ENCODE data around the gene IP6K3. TPM values are rescaled to one million over a fixed set of nuclear protein-coding genes. Genes with fewer than 3 reads are reported as not detected.

The IP6K3 gene
- polyA plus RNA-seq, 6 donors from 2014 or later = not detected

DNA sequence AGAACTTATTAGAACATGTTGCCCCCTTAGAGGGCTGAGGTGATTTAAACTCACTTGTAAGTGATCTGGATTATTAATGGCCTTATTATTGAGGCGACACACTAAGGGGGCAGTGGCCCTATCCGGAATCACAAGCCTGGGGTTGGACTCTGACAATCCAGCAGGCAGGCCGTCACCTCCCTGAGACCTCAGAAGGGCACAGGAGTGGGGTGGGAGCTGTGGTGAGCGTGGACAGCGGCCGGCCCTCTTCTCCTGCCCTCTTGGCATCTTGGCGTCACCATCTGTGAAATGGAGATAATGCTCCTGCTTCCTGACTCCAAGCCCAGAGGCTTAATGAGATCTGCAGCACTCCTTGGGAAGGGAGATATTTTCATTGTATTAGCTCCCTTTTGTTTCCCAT, 19.6 kb downstream of the IP6K3 start:
- H3K4me3 Mint-ChIP-seq = peak overlapping the region in 1 of 8 donors; percentile 5
- no peak for ATAC-seq (ENCODE audit: low read depth in 2 of 2)
- H3K36me3 Mint-ChIP-seq = no peaks in the 10 kb centered on the region
- H3K9me3 Mint-ChIP-seq = no peaks in the 10 kb centered on the region
- DNase-seq = no peak
- H3K4me1 Mint-ChIP-seq = peaks cover 0 to 8% (median 0%) of the 10 kb centered on the region in 3 donors
- H3K27ac Mint-ChIP-seq = no peak overlapping the region
- peaks cover 0 to 13% (median 12%) of the 10 kb centered on the region in 3 donors for H3K27me3 Mint-ChIP-seq

DNA sequence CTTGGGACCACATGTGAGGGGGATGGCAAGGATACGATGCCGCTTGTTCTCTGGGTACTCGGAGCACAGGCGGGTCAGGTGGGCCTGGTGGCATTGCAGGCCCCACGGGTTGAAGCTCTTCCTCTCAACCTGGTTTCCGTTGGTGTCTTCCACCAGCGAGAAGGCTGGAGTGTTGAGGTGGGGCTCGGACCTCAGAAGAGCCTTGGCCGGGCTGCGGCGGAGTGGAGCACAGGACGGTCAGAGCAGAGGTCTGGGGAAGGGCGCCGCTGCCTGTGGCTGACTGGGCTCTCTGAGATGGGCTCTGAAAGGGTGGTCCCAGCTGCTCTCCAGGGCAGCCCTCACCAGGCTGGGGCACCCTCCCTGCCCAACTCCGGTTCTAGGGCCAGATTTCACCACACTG, 20.0 kb downstream of the IP6K3 start:
- no peak for DNase-seq
- Mint-ChIP-seq H3K9me3 (no peaks in the 10 kb centered on the region), H3K4me1 (peaks cover under 1 to 10% (median 3%) of the 10 kb centered on the region in 3 donors), H3K27ac (peak overlapping the region in 1 of 6 donors; percentile 83), H3K27me3 (peaks cover 0 to 13% (median 12%) of the 10 kb centered on the region in 3 donors), H3K36me3 (no peaks in the 10 kb centered on the region), H3K4me3 (no peak overlapping the region)
- ATAC-seq (ENCODE audit: low read depth in 2 of 2) = no peak

DNA sequence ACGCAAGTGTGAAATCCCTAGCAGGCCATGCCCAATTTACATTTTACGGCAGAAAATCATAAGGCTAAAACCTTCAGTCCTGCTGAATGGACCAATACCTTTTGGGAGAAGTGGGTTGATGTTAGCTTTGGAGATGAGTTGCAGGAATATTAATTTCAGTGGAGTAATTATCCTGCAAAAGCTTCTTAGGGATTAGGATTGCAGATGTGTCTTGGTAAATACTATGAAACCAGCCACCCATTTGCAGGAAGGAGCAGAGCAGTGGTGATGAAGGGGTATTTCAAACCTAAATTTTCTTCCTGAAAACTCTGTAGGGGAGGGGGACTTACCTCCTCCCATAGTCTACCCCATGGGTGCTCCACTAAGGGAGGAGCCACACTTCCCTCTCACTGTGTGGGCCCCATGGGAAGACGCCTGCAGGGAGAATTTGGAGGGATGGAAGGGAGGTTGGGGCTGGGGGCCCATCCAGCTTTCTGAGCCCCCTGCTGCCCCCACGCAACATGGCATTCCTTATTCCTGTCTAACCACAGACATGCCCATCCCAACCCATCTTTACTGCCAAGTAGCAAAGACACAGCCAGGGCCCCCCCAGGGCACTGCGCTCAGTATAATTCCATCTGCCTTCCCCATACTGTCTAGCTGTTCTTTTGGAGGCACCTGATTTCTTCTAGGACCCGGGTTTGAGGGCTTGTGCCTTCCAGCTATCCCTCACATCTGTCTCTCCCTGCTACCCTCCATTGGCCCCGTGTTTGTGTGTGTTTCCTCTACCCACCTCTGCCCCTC, 20.6 kb downstream of the IP6K3 start:
- no peak overlapping the region for H3K4me3 Mint-ChIP-seq
- no peak overlapping the region for H3K27ac Mint-ChIP-seq
- H3K27me3 Mint-ChIP-seq = peaks cover 0 to 13% (median 12%) of the 10 kb centered on the region in 3 donors
- H3K4me1 Mint-ChIP-seq = peaks cover 7 to 14% (median 9%) of the 10 kb centered on the region in 3 donors
- ATAC-seq (ENCODE audit: low read depth in 2 of 2) (no peak), DNase-seq (no peak)
- no peaks in the 10 kb centered on the region for H3K36me3 Mint-ChIP-seq
- no peaks in the 10 kb centered on the region for H3K9me3 Mint-ChIP-seq

DNA sequence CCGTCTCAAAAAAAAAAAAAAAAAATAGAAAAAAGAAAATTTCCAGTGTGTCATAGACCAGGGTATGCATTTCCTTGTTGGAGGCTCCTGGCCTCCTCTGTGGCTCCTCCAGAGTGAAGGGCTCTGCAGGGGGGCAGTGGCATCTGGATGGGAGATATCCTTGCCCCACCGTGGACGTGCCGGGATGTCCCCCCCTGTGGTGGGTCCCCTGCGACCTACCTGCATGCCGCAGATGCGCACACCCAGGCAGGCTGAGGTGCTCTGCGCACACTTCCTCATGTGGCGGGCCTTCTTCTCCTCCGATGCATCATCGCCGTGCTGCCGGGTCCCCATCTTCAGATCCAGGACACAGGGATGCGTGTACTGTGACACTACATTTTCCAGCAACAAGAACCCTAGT, 21.5 kb downstream of the IP6K3 start:
- no peak for ATAC-seq (ENCODE audit: low read depth in 2 of 2)

GRCh38 chr6:33724102-33725023, 22.3 kb downstream of the IP6K3 start:
- no peak overlapping the region for H3K4me3 Mint-ChIP-seq
- H3K36me3 Mint-ChIP-seq = no peaks in the 10 kb centered on the region
- H3K4me1 Mint-ChIP-seq = peaks cover 9 to 14% (median 13%) of the 10 kb centered on the region in 3 donors
- no peaks in the 10 kb centered on the region for H3K9me3 Mint-ChIP-seq
- H3K27ac Mint-ChIP-seq = peak overlapping the region in 1 of 6 donors; percentile 15
- DNase-seq (no peak), ATAC-seq (ENCODE audit: low read depth in 2 of 2) (no peak)
- H3K27me3 Mint-ChIP-seq = peaks cover 0 to 16% (median 13%) of the 10 kb centered on the region in 3 donors

More for the DNA sequence above, 21.5 kb downstream of the IP6K3 start:
- no peak for DNase-seq
- Mint-ChIP-seq H3K4me3 (no peak overlapping the region), H3K27me3 (peaks cover 0 to 13% (median 12%) of the 10 kb centered on the region in 3 donors), H3K9me3 (no peaks in the 10 kb centered on the region), H3K27ac (no peak overlapping the region), H3K4me1 (peaks cover 9 to 14% (median 13%) of the 10 kb centered on the region in 3 donors), H3K36me3 (no peaks in the 10 kb centered on the region)

DNA sequence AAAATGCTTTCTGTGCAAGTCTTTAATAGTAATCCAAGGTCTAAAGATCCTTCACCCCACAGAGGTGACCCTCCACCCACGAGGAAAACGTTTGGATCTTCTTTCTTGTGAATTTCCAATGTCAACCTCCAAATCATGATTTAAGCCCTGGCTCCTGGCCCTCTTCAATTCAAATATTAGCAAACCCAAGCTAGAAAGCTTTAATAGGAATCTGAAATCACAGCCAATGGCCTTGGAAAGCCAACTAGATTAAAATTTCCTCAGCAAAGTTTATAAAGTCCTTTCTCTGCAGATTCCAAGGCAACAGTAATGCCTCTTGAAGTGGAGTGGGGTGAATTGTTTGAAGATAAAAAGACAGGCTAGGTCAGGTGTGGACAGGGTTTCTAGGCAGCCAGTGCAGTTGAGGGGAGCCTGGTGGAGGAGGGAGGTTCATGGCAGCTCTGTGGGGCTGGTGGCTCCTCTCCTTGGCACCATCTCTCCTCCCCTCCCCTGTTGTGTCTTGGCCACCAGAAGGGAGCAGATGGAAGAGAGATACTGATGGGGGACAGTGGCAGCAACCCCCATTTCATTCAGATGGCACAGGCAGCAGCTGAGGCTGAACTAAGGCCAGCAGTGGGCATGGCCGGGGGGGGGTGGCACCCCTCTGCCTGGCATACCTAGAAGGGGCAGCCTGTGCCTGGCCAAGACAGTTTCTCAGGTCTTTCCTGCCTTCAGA, 23.2 kb downstream of the IP6K3 start:
- peaks cover 9 to 14% (median 11%) of the 10 kb centered on the region in 3 donors for H3K4me1 Mint-ChIP-seq

DNA sequence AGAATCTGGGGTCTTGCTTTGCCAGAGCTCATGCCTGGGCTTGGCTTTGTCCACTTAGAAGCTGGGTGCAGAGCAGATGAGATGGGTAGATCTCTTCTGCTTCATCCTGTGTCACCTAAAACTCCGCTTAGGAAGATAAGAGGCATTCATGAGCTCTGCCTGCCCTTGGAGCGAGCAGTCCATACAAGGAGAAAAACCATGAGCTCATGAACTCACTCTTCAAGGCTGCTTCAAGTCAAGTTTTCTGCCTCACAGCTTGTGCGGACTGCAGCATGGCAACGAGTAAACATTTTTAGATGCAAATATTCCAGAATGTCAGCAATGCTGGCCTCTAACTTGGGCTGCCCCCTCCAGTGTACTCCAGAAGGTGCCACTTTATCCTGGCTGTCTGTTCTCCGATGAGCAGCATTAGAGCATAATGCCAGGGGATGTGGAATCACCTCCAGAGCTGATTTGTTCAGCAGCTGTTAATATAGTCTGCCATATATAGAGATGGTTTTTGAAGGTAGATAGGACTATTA, 24.5 kb downstream of the IP6K3 start:
- ATAC-seq (ENCODE audit: low read depth in 2 of 2) (no peak), DNase-seq (no peak)
- no peak overlapping the region for H3K27ac Mint-ChIP-seq
- H3K4me3 Mint-ChIP-seq = no peak overlapping the region
- H3K9me3 Mint-ChIP-seq = no peaks in the 10 kb centered on the region
- no peaks in the 10 kb centered on the region for H3K36me3 Mint-ChIP-seq
- peaks cover 6 to 16% (median 9%) of the 10 kb centered on the region in 3 donors for H3K4me1 Mint-ChIP-seq
- peaks cover 0 to 21% (median 13%) of the 10 kb centered on the region in 3 donors for H3K27me3 Mint-ChIP-seq

More for the DNA sequence above, 23.2 kb downstream of the IP6K3 start:
- H3K9me3 Mint-ChIP-seq = no peaks in the 10 kb centered on the region
- H3K36me3 Mint-ChIP-seq = no peaks in the 10 kb centered on the region
- no peak overlapping the region for H3K4me3 Mint-ChIP-seq
- no peak for ATAC-seq (ENCODE audit: low read depth in 2 of 2)
- no peak for DNase-seq
- H3K27me3 Mint-ChIP-seq = peaks cover 0 to 21% (median 13%) of the 10 kb centered on the region in 3 donors
- H3K27ac Mint-ChIP-seq = peak overlapping the region in 1 of 6 donors; percentile 63

- Mint-ChIP-seq H3K4me1 (peaks cover 6 to 16% (median 9%) of the 10 kb centered on the region in 3 donors), H3K36me3 (no peaks in the 10 kb centered on the region), H3K27ac (peak overlapping the region in 1 of 6 donors; percentile 87), H3K27me3 (peaks cover 0 to 18% (median 13%) of the 10 kb centered on the region in 3 donors), H3K9me3 (no peaks in the 10 kb centered on the region), H3K4me3 (no peak overlapping the region)
- DNase-seq (no peak), ATAC-seq (ENCODE audit: low read depth in 2 of 2) (no peak)
Observed at GRCh38 chr6:33721508-33721907, 25.2 kb downstream of the IP6K3 start.

- H3K4me1 Mint-ChIP-seq = peaks cover 6 to 16% (median 9%) of the 10 kb centered on the region in 3 donors
- peaks cover 0 to 16% (median 13%) of the 10 kb centered on the region in 3 donors for H3K27me3 Mint-ChIP-seq
- no peak for DNase-seq
- peak overlapping the region in 1 of 6 donors; percentile 80 for H3K27ac Mint-ChIP-seq
- H3K9me3 Mint-ChIP-seq = no peaks in the 10 kb centered on the region
- H3K4me3 Mint-ChIP-seq = peak overlapping the region in 1 of 8 donors; percentile 16
- peak; percentile 41 to 49 for ATAC-seq (ENCODE audit: low read depth in 2 of 2)
- no peaks in the 10 kb centered on the region for H3K36me3 Mint-ChIP-seq
Observed at GRCh38 chr6:33720998-33721397, 25.7 kb downstream of the IP6K3 start.

- peaks cover 0 to 16% (median 13%) of the 10 kb centered on the region in 3 donors for H3K27me3 Mint-ChIP-seq
Observed at GRCh38 chr6:33719326-33719987, 27.2 kb downstream of the IP6K3 start.

GRCh38 chr6:33718713-33719112, 28.0 kb downstream of the IP6K3 start:
- Mint-ChIP-seq H3K27me3 (peaks cover 0 to 13% (median 11%) of the 10 kb centered on the region in 3 donors), H3K4me1 (peaks cover 9 to 16% (median 10%) of the 10 kb centered on the region in 3 donors), H3K27ac (no peak overlapping the region), H3K4me3 (no peak overlapping the region), H3K9me3 (no peaks in the 10 kb centered on the region), H3K36me3 (no peaks in the 10 kb centered on the region)
- ATAC-seq (ENCODE audit: low read depth in 2 of 2) = no peak
- no peak for DNase-seq

More at GRCh38 chr6:33719326-33719987, 27.2 kb downstream of the IP6K3 start:
- no peak overlapping the region for H3K27ac Mint-ChIP-seq
- H3K36me3 Mint-ChIP-seq = no peaks in the 10 kb centered on the region
- ATAC-seq (ENCODE audit: low read depth in 2 of 2) (no peak), DNase-seq (no peak)
- no peak overlapping the region for H3K4me3 Mint-ChIP-seq
- H3K4me1 Mint-ChIP-seq = peaks cover 9 to 16% (median 9%) of the 10 kb centered on the region in 3 donors
- no peaks in the 10 kb centered on the region for H3K9me3 Mint-ChIP-seq

DNA sequence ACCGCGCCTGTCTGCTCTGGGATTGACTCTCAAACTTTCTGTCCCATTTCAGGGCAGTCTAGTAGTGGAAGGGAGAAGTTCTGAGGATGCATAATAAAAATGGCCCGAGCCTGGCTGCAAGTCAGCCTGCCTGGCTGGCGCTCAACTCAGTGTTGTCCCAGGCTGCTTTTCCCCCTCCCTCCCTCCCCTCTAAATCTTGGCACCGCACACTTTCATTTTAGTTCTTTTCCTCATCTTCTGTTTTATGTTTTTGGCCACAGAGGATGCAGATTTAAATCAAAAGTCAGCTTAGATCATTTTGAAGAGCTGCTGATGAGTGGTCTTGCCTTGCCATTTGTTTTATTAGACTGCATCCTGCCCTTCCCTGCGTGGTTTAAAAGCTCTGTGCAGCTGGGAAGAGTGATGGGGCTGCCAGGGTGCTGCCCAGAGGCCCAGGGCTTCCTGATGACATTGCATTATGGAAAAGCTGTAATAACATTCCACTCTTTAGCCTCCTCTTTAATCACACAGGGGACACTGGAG, 28.7 kb downstream of the IP6K3 start:
- no peak for DNase-seq
- Mint-ChIP-seq H3K4me1 (peaks cover 9 to 17% (median 10%) of the 10 kb centered on the region in 3 donors), H3K27ac (no peak overlapping the region), H3K4me3 (no peak overlapping the region), H3K27me3 (peaks cover 0 to 9% (median 6%) of the 10 kb centered on the region in 3 donors), H3K36me3 (no peaks in the 10 kb centered on the region), H3K9me3 (no peaks in the 10 kb centered on the region)
- no peak for ATAC-seq (ENCODE audit: low read depth in 2 of 2)

Data from naive B cell (primary cell).